K562 (cell line): Measurements from ENCODE around the gene SAMD4A. TPM values are rescaled to one million over a fixed set of nuclear protein-coding genes. Genes with fewer than 3 reads are reported as not detected.

Experiments used
- HMG20B ChIP-seq: fragments of 250-450 bp; sonication (Bioruptor Pico); IDR thresholded peaks from 2 replicates; pipeline ENCODE4 v1.5.0; 2021; ENCODE audit warnings: mild to moderate bottlenecking
- MECOM ChIP-seq: fragments of 250-450 bp; sonication (Bioruptor Pico); IDR thresholded peaks from 2 replicates; pipeline ENCODE4 v1.8.0; 2022; ENCODE audit warnings: inconsistent platforms
- MEF2D ChIP-seq: conservative IDR thresholded peaks from 2 replicates; pipeline ENCODE4 v1.6.1; 2016; ENCODE audit warnings: low read depth, missing genetic modification characterization, missing compliant biosample characterization
- polyA plus RNA-seq, 8 experiments: library from polyadenylated mRNA; depleted of rRNA in 4 of 8; stranded (reverse) in 5 of 8; unstranded in 3 of 8; fragments of >200 nt; fragmentation: Nextera tagmentation in 2 of 8; fragmentation: Illumina TruSeq in 1 of 8; extraction: Ambion mirVana in 2 of 8; extraction: Trizol in 1 of 8; gene quantifications; 2 replicates each; pipeline versions ENCODE4 v1.2.1 to v1.2.3, GENCODE V29; 2011 to 2014; ENCODE audit warnings: inconsistent platforms in 1 of 8, missing spikeins in 1 of 8
- total RNA-seq, 7 experiments: library from RNA; depleted of rRNA in 6 of 7; stranded (reverse); fragments of >200 nt in 6 of 7; fragmentation: Illumina TruSeq in 2 of 7; extraction: Trizol in 2 of 7; gene quantifications; 2 replicates each; pipeline versions ENCODE4 v1.2.1 to v1.2.3, GENCODE V29; 2011 to 2021; ENCODE audit warnings: low replicate concordance in 1 of 7
- TF ChIP-seq, protein P1 (sequence below): fragments of 450-650 bp; IDR thresholded peaks from 2 replicates; pipeline ENCODE4 v1.6.1; 2016; ENCODE audit warnings: low read depth

Gene SAMD4A
- total and polyA plus RNA-seq, 9 of the 15 experiments (the other 6 are each of a cell fraction or from before 2014, with no cell fraction given), result 0.66 to 6.8 (median 3.3) TPM

GRCh38 chr14:54579621-54580020 is 12.7 kb downstream of the SAMD4A start (continued):
- TF ChIP-seq, protein P1, sequence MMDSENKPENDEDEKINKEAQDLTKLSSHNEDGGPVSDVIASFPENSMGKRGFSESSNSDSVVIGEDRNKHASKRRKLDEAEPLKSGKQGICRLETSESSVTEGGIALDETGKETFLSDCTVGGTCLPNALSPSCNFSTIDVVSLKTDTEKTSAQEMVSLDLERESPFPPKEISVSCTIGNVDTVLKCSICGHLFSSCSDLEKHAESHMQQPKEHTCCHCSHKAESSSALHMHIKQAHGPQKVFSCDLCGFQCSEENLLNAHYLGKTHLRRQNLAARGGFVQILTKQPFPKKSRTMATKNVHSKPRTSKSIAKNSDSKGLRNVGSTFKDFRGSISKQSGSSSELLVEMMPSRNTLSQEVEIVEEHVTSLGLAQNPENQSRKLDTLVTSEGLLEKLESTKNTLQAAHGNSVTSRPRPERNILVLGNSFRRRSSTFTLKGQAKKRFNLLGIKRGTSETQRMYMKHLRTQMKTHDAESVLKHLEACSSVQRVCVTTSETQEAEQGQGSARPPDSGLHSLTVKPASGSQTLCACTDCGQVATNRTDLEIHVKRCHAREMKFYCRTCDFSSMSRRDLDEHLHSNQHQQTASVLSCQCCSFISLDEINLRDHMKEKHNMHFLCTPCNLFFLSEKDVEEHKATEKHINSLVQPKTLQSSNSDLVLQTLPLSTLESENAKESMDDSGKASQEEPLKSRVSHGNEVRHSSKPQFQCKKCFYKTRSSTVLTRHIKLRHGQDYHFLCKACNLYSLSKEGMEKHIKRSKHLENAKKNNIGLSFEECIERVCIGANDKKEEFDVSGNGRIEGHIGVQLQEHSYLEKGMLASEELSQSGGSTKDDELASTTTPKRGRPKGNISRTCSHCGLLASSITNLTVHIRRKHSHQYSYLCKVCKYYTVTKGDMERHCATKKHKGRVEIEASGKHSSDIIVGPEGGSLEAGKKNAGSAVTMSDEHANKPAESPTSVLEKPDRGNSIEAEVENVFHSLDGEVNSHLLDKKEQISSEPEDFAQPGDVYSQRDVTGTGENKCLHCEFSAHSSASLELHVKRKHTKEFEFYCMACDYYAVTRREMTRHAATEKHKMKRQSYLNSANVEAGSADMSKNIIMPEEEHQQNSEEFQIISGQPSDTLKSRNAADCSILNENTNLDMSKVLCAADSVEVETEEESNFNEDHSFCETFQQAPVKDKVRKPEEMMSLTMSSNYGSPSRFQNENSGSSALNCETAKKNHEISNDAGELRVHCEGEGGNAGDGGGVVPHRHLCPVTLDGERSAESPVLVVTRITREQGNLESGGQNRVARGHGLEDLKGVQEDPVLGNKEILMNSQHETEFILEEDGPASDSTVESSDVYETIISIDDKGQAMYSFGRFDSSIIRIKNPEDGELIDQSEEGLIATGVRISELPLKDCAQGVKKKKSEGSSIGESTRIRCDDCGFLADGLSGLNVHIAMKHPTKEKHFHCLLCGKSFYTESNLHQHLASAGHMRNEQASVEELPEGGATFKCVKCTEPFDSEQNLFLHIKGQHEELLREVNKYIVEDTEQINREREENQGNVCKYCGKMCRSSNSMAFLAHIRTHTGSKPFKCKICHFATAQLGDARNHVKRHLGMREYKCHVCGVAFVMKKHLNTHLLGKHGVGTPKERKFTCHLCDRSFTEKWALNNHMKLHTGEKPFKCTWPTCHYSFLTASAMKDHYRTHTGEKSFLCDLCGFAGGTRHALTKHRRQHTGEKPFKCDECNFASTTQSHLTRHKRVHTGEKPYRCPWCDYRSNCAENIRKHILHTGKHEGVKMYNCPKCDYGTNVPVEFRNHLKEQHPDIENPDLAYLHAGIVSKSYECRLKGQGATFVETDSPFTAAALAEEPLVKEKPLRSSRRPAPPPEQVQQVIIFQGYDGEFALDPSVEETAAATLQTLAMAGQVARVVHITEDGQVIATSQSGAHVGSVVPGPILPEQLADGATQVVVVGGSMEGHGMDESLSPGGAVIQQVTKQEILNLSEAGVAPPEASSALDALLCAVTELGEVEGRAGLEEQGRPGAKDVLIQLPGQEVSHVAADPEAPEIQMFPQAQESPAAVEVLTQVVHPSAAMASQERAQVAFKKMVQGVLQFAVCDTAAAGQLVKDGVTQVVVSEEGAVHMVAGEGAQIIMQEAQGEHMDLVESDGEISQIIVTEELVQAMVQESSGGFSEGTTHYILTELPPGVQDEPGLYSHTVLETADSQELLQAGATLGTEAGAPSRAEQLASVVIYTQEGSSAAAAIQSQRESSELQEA, result no peak
- TF ChIP-seq MEF2D (tag) (no peak), HMG20B (CRISPR knock-in tag) (no peak), MECOM (CRISPR knock-in tag) (no peak)
- TF ChIP-seq, all 486 proteins: peak for 0
